Measurements from ENCODE around the gene WWOX.

- TF ChIP-seq CTCF (conservative IDR thresholded peaks at IDR 0.05) (no peak), EZH2 (IDR thresholded peaks at IDR 0.05; ENCODE audit: low read depth) (no peak)
These were observed 6.1 kb downstream of the WWOX start for GRCh38 chr16:78105517-78105916.

Measured in PC-9 (cell line).